K562 (cell line): ENCODE data around the gene TMEM143. TPM values are rescaled to one million over a fixed set of nuclear protein-coding genes. Genes with fewer than 3 reads are reported as not detected.

Experiments
- BRF2 ChIP-seq: IDR thresholded peaks from 3 replicates; pipeline ENCODE4 v1.6.1; 2011; ENCODE audit warnings: borderline replicate concordance, mild to moderate bottlenecking; ENCODE audit not compliant: insufficient read length, insufficient read depth
- MECOM ChIP-seq: fragments of 250-450 bp; sonication (Bioruptor Pico); IDR thresholded peaks from 2 replicates; pipeline ENCODE4 v1.8.0; 2022; ENCODE audit warnings: inconsistent platforms
- NBN ChIP-seq: fragments of 450-650 bp; IDR thresholded peaks from 2 replicates; pipeline ENCODE4 v1.6.1; 2016; ENCODE audit warnings: low read depth, mild to moderate bottlenecking
- NCOA2 ChIP-seq, 2 experiments: fragments of 450-650 bp; IDR thresholded peaks; 2 replicates each; pipeline ENCODE4 v1.6.1; 2018; ENCODE audit warnings: mild to moderate bottlenecking in 2 of 2, moderate library complexity in 1 of 2; ENCODE audit not compliant: partially characterized antibody in 2 of 2
- NELFE ChIP-seq: IDR thresholded peaks from 2 replicates; pipeline ENCODE4 v1.6.1; 2011; ENCODE audit warnings: mild to moderate bottlenecking; ENCODE audit not compliant: insufficient read depth, insufficient read length
- NEUROD1 ChIP-seq: fragments of 150-350 bp; IDR thresholded peaks from 2 replicates; pipeline ENCODE4 v1.6.1; 2014; ENCODE audit warnings: borderline replicate concordance, low read length, low read depth; ENCODE audit not compliant: partially characterized antibody
- NR2C2 ChIP-seq, 2 experiments: fragments of 200-800 bp in 1 of 2; sonication (Bioruptor generic) in 1 of 2; sonication (generic) in 1 of 2; formaldehyde crosslinking in 1 of 2; IDR thresholded peaks; 2 replicates each; pipeline versions ENCODE4 v1.6.1 to v1.8.0; 2016 to 2022; ENCODE audit warnings: mild to moderate bottlenecking in 1 of 2, missing compliant biosample characterization in 1 of 2, missing genetic modification characterization in 1 of 2, missing genetic modification reagents in 1 of 2
- NUFIP1 ChIP-seq: fragments of 450-650 bp; IDR thresholded peaks from 2 replicates; pipeline ENCODE4 v1.6.1; 2018; ENCODE audit not compliant: partially characterized antibody
- PATZ1 ChIP-seq: fragments of 250-450 bp; sonication (Bioruptor Pico); IDR thresholded peaks from 2 replicates; pipeline ENCODE4 v1.5.0; 2020; ENCODE audit warnings: mild to moderate bottlenecking, borderline replicate concordance
- RCOR1 ChIP-seq, 2 experiments: IDR thresholded peaks; 2 replicates each; pipeline ENCODE4 v1.6.1; 2012; ENCODE audit warnings: low read depth in 2 of 2, low read length in 2 of 2, borderline replicate concordance in 1 of 2, improper control_type of control experiment in 1 of 2
- SAFB ChIP-seq: fragments of 200-400 bp; formaldehyde crosslinking; IDR thresholded peaks from 2 replicates; pipeline ENCODE4 v1.6.1; 2017; ENCODE audit warnings: low read depth, low read length, borderline replicate concordance
- ZBTB11 ChIP-seq, 3 experiments: fragments of 200-800 bp in 1 of 3; fragments of 250-450 bp in 1 of 3; fragments of 450-650 bp in 1 of 3; sonication (Bioruptor Pico) in 1 of 3; sonication (Bioruptor generic) in 1 of 3; formaldehyde crosslinking in 1 of 3; IDR thresholded peaks; 2 replicates each; pipeline versions ENCODE4 v1.6.1 to v1.8.0; 2016 to 2022; ENCODE audit warnings: mild to moderate bottlenecking in 2 of 3, missing genetic modification characterization in 2 of 3, missing compliant biosample characterization in 1 of 3, moderate library complexity in 1 of 3
- ZMIZ1 ChIP-seq, 2 experiments: fragments of 150-350 bp in 1 of 2; IDR thresholded peaks; 2 replicates each; pipeline ENCODE4 v1.6.1; 2012 to 2016; ENCODE audit warnings: low read depth in 2 of 2, low read length in 2 of 2, mild to moderate bottlenecking in 1 of 2, moderate library complexity in 1 of 2
- ZNF75A ChIP-seq: fragments of 450-650 bp; formaldehyde crosslinking; IDR thresholded peaks from 2 replicates; pipeline ENCODE4 v1.4.0; 2020; ENCODE audit warnings: mild to moderate bottlenecking
- polyA plus RNA-seq, 8 experiments: library from polyadenylated mRNA; depleted of rRNA in 4 of 8; stranded (reverse) in 5 of 8; unstranded in 3 of 8; fragments of >200 nt; fragmentation: Nextera tagmentation in 2 of 8; fragmentation: Illumina TruSeq in 1 of 8; extraction: Ambion mirVana in 2 of 8; extraction: Trizol in 1 of 8; gene quantifications; 2 replicates each; pipeline versions ENCODE4 v1.2.1 to v1.2.3, GENCODE V29; 2011 to 2014; ENCODE audit warnings: inconsistent platforms in 1 of 8, missing spikeins in 1 of 8
- total RNA-seq, 7 experiments: library from RNA; depleted of rRNA in 6 of 7; stranded (reverse); fragments of >200 nt in 6 of 7; fragmentation: Illumina TruSeq in 2 of 7; extraction: Trizol in 2 of 7; gene quantifications; 2 replicates each; pipeline versions ENCODE4 v1.2.1 to v1.2.3, GENCODE V29; 2011 to 2021; ENCODE audit warnings: low replicate concordance in 1 of 7

TMEM143 gene
- total and polyA plus RNA-seq, 9 of the 15 experiments (the other 6 are each of a cell fraction or from before 2014, with no cell fraction given), result 0.66 to 8.8 (median 4.3) TPM

- TF ChIP-seq RCOR1 (IDR thresholded peaks at IDR 0.05; ENCODE audit: borderline replicate concordance in 1 of 2, low read depth in 2 of 2, low read length in 2 of 2) (0 out of 4 replicates have a peak, but pooled peaks of 1 of the 2 experiments have one; percentile 16), BRF2 (no peak), NEUROD1 (no peak), PATZ1 (no peak), ZNF75A (CRISPR knock-in tag) (no peak), ZMIZ1 (IDR thresholded peaks at IDR 0.05; ENCODE audit: low read depth in 2 of 2, low read length in 2 of 2) (no peak), NR2C2 (CRISPR knock-in tag; IDR thresholded peaks at IDR 0.05) (no peak), NR2C2 (tag; IDR thresholded peaks at IDR 0.05) (peak; percentile 89), SAFB (no peak), NCOA2 (IDR thresholded peaks at IDR 0.05; ENCODE audit: partially characterized antibody in 2 of 2) (no peak), NUFIP1 (no peak), ZBTB11 (CRISPR knock-in tag; IDR thresholded peaks at IDR 0.05) (no peak), NELFE (no peak), MECOM (CRISPR knock-in tag) (no peak), NBN (no peak)
Observed at GRCh38 chr19:48390188-48391099, 26.7 kb upstream of the TMEM143 start (continued).
